Ishikawa (cell line): ENCODE measurements around the gene PLXNA4.

ENCODE experiments used
- EP300 ChIP-seq: IDR thresholded peaks from 2 replicates; pipeline ENCODE4 v1.6.1; 2012; ENCODE audit warnings: borderline replicate concordance
- TAF1 ChIP-seq: IDR thresholded peaks from 2 replicates; pipeline ENCODE4 v1.6.1; 2012; ENCODE audit warnings: low read depth, mild to moderate bottlenecking
- TCF12 ChIP-seq: IDR thresholded peaks from 2 replicates; pipeline ENCODE4 v1.6.1; 2012; ENCODE audit warnings: low read depth
- TEAD4 ChIP-seq: IDR thresholded peaks from 2 replicates; pipeline ENCODE4 v1.6.1; 2012
- YY1 ChIP-seq: IDR thresholded peaks from 2 replicates; pipeline ENCODE4 v1.6.1; 2012; ENCODE audit warnings: low read depth
- TF ChIP-seq, protein P1 (sequence below): IDR thresholded peaks from 2 replicates; pipeline ENCODE4 v1.6.1; 2012; ENCODE audit warnings: low read depth, mild to moderate bottlenecking

DNA sequence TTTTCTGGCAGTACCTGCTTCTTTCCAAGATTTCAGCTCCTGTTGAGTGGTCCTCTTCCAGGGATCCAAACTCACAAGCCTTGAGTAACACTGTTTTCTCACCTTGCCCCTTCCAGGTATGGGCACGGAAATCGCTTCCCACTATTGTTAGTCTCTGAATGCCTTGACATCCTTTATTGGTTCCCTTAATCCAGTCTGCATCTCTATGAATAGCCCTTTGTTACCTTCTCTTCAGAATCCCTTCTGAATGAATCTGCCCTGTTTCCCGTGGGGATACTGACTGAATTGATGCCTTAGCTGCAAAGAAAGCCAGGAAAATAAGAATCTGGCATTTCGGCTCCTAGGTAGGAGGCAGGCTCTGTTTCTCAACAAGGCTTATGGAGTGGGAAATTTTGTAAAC, 467.7 kb downstream of the PLXNA4 start:
- TF ChIP-seq YY1 (no peak), EP300 (no peak), TAF1 (no peak), TCF12 (no peak), TEAD4 (no peak)
- TF ChIP-seq, protein P1, sequence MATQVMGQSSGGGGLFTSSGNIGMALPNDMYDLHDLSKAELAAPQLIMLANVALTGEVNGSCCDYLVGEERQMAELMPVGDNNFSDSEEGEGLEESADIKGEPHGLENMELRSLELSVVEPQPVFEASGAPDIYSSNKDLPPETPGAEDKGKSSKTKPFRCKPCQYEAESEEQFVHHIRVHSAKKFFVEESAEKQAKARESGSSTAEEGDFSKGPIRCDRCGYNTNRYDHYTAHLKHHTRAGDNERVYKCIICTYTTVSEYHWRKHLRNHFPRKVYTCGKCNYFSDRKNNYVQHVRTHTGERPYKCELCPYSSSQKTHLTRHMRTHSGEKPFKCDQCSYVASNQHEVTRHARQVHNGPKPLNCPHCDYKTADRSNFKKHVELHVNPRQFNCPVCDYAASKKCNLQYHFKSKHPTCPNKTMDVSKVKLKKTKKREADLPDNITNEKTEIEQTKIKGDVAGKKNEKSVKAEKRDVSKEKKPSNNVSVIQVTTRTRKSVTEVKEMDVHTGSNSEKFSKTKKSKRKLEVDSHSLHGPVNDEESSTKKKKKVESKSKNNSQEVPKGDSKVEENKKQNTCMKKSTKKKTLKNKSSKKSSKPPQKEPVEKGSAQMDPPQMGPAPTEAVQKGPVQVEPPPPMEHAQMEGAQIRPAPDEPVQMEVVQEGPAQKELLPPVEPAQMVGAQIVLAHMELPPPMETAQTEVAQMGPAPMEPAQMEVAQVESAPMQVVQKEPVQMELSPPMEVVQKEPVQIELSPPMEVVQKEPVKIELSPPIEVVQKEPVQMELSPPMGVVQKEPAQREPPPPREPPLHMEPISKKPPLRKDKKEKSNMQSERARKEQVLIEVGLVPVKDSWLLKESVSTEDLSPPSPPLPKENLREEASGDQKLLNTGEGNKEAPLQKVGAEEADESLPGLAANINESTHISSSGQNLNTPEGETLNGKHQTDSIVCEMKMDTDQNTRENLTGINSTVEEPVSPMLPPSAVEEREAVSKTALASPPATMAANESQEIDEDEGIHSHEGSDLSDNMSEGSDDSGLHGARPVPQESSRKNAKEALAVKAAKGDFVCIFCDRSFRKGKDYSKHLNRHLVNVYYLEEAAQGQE: no peak
